ENCODE measurements around the gene COX7B2. TPM values are rescaled to one million over a fixed set of nuclear protein-coding genes. Genes with fewer than 3 reads are reported as not detected.

COX7B2 gene
- total and polyA plus RNA-seq, 10 of the 15 experiments (the other 5 are each of a cell fraction or from before 2014, with no cell fraction given) = not detected

- no peaks in the 10 kb centered on the region for H3K36me3 ChIP-seq (ENCODE audit: control insufficient read depth in 2 of 2, insufficient read depth in 2 of 2, low read length in 1 of 2)
- POLR2A ChIA-PET = no interaction called here
- CTCF ChIA-PET = no interaction called here
- H3K9ac ChIP-seq (ENCODE audit: control insufficient read depth, insufficient read depth, low read length) = no peak overlapping the region
- H3K4me1 ChIP-seq (ENCODE audit: control insufficient read depth, insufficient read depth, low read length) = no peaks in the 10 kb centered on the region
- FAIRE-seq (no peak), DNase-seq (ENCODE audit: low read depth, low spot score) (no peak), ATAC-seq (peak; percentile 48)
- H3K4me2 ChIP-seq (ENCODE audit: control insufficient read depth, insufficient read depth) = no peak overlapping the region
- no peaks in the 10 kb centered on the region for H3K79me2 ChIP-seq (ENCODE audit: control insufficient read depth, insufficient read depth, low read length)
- SMC1A ChIA-PET (ENCODE audit: uncharacterized antibody, unreplicated experiment) = interaction anchor here (1.4 kb wide), 1 partner anchor 18 kb away, joined by 3 read pairs; no protein-coding TSS in a partner anchor
- no peak overlapping the region for H3K27ac ChIP-seq (ENCODE audit: control insufficient read depth, insufficient read depth)
- H3K4me3 ChIP-seq = no peak overlapping the region
- intact Hi-C loops (cut with micrococcal nuclease; ENCODE audit: unreplicated experiment) (no loop called here), in situ Hi-C loops (cut with MboI) (no loop called here)
- no peaks in the 10 kb centered on the region for H3K27me3 ChIP-seq (replicated peaks in 1 of 2; ENCODE audit: control insufficient read depth in 2 of 2, insufficient read depth in 2 of 2, low read length in 1 of 2)
- no peak overlapping the region for H2AFZ ChIP-seq (ENCODE audit: control insufficient read depth, low read depth, low read length)
- H4K20me1 ChIP-seq (ENCODE audit: control insufficient read depth, insufficient read depth) = no peaks in the 10 kb centered on the region
- no peaks in the 10 kb centered on the region for H3K9me3 ChIP-seq (replicated peaks; ENCODE audit: control insufficient read depth, insufficient read depth, low read length)
- BruUV-seq (replicated peaks) = no TSS peak
- TF ChIP-seq STAT1 (conservative IDR thresholded peaks at IDR 0.05) (no peak), PAX5 (IDR thresholded peaks at IDR 0.05; ENCODE audit: borderline replicate concordance, low read depth, low read length) (no peak), KLF5 (IDR thresholded peaks at IDR 0.05; ENCODE audit: partially characterized antibody) (no peak), POLR2AphosphoS2 (IDR thresholded peaks at IDR 0.05; ENCODE audit: low read depth, low read length) (no peak), FOXM1 (IDR thresholded peaks at IDR 0.05; ENCODE audit: low read depth, low read length) (no peak), ZNF207 (IDR thresholded peaks at IDR 0.05; ENCODE audit: borderline replicate concordance) (no peak), ZZZ3 (IDR thresholded peaks at IDR 0.05; ENCODE audit: control insufficient read depth, insufficient read length, low read depth) (no peak), RFX5 (IDR thresholded peaks at IDR 0.05; ENCODE audit: low read depth, low read length) (no peak), SPI1 (IDR thresholded peaks at IDR 0.05; ENCODE audit: borderline replicate concordance, insufficient read depth, low read depth, low read length) (no peak), CREM (IDR thresholded peaks at IDR 0.05; ENCODE audit: low read depth) (no peak), YBX1 (IDR thresholded peaks at IDR 0.05) (no peak), ESRRA (IDR thresholded peaks at IDR 0.05; ENCODE audit: low read length) (no peak), E2F8 (IDR thresholded peaks at IDR 0.05; ENCODE audit: low read depth, partially characterized antibody) (no peak), CREB1 (IDR thresholded peaks at IDR 0.05; ENCODE audit: low read depth) (no peak)
- TF ChIP-seq, protein P1, sequence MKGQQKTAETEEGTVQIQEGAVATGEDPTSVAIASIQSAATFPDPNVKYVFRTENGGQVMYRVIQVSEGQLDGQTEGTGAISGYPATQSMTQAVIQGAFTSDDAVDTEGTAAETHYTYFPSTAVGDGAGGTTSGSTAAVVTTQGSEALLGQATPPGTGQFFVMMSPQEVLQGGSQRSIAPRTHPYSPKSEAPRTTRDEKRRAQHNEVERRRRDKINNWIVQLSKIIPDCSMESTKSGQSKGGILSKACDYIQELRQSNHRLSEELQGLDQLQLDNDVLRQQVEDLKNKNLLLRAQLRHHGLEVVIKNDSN (IDR thresholded peaks at IDR 0.05; ENCODE audit: borderline replicate concordance, extremely low read length, insufficient read depth, low read depth, low read length) = no peak
- TF ChIP-seq, protein P2, sequence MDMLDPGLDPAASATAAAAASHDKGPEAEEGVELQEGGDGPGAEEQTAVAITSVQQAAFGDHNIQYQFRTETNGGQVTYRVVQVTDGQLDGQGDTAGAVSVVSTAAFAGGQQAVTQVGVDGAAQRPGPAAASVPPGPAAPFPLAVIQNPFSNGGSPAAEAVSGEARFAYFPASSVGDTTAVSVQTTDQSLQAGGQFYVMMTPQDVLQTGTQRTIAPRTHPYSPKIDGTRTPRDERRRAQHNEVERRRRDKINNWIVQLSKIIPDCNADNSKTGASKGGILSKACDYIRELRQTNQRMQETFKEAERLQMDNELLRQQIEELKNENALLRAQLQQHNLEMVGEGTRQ (IDR thresholded peaks at IDR 0.05; ENCODE audit: borderline replicate concordance, low read depth, low read length) = no peak
- RAD21 ChIA-PET (ENCODE audit: unreplicated experiment) = interaction anchor here (0.9 to 1.3 kb wide), 2 partner anchors 10 to 12 kb away, joined by 3 to 4 read pairs; no protein-coding TSS in a partner anchor
Measured at GRCh38 chr4:46856333-46856732, 52.7 kb downstream of the COX7B2 start.
